Fibroblast of villous mesenchyme (primary cell): ENCODE data around the gene CNR1. TPM values are rescaled to one million over a fixed set of nuclear protein-coding genes. Genes with fewer than 3 reads are reported as not detected.

Experiments used
- DNase-seq: peaks from one replicate; pipeline ENCODE4 v3.0.0-alpha.2; 2010; ENCODE audit warnings: low read depth
- H3K4me3 ChIP-seq: 2 replicates; pipeline ENCODE4 v1.5.1; 2011; ENCODE audit warnings: low read depth, mild to moderate bottlenecking, low read length
- CTCF ChIP-seq: IDR thresholded peaks from 2 replicates; pipeline ENCODE4 v1.5.1; 2012; ENCODE audit warnings: low read depth, mild to moderate bottlenecking, low read length; ENCODE audit not compliant: insufficient read depth
- total RNA-seq: library from RNA; depleted of rRNA; stranded (reverse); fragments of >200 nt; gene quantifications from 2 replicates; pipeline ENCODE4 v1.2.3, GENCODE V29; 2012

CNR1 gene
- total RNA-seq, 1 donor, result not detected

GRCh38 chr6:88115307-88115706, 50.8 kb downstream of the CNR1 start:
- no peak for TF ChIP-seq CTCF
- no peak overlapping the region for H3K4me3 ChIP-seq
- no peak for DNase-seq

GRCh38 chr6:88114838-88115237, 51.3 kb downstream of the CNR1 start:
- DNase-seq, result no peak
- no peak for TF ChIP-seq CTCF
- H3K4me3 ChIP-seq, result no peak overlapping the region

DNA sequence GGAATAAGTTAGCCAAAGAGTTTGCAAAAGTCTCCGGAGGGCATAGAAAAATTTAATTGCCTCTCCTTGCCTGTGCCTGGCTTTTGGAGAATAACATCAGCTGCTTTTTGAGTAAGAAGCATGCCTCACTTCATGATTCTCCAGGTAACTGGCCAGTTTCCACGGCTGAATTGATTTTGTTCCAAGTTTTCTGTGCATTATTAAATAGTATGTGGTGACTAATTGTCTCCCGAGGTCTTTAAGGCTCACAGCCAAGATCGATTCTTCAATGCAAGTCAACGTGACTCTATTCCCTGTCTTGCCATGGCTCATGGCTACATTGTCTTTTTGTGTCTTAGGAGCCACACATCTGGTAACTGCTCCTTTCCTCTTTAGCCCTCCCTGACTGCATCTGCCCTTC, 54.2 kb downstream of the CNR1 start:
- no peak for DNase-seq
- no peak for TF ChIP-seq CTCF
- no peak overlapping the region for H3K4me3 ChIP-seq

DNA sequence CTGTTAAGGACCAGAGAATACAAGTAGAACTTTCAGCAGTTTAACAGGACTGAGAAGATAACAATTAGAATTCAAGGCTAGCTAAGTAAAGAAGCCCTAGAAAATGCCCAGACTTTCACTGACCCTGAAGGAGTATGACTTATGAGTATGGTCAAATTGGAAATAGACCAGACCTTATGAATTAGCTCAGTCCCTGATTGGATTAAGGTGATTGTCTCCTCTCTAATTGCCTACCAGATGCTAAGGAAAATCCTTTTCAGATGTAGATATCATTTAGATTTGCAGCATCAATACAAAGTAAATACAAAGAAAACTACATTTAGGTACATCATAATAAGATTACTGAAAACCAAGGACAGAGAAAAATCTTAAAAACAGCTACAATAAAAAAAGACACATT, 58.9 kb downstream of the CNR1 start:
- no peak overlapping the region for H3K4me3 ChIP-seq
- DNase-seq, result no peak
- TF ChIP-seq CTCF, result no peak

GRCh38 chr6:88105741-88106340, 60.3 kb downstream of the CNR1 start:
- no peak overlapping the region for H3K4me3 ChIP-seq
- TF ChIP-seq CTCF, result no peak
- DNase-seq, result no peak

Other genes starting within 250 kb of the CNR1 start
- not detected in 2 replicates for gene SPACA1, start 118.5 kb downstream of the CNR1 start, total RNA-seq